GM12891 (cell line): ENCODE results near the gene SVOPL.
"Not testable (repeated sequence)": the region's sequence is repeated elsewhere in the genome, so short reads cannot be mapped to it uniquely, and the experiment has no call there.

Experiments used
- DNase-seq: peaks from one replicate; pipeline ENCODE4 v3.0.0; 2011; ENCODE audit warnings: low spot score; ENCODE audit not compliant: insufficient read length
- FAIRE-seq: peaks from 2 replicates; lab custom pipeline; 2011; peaks lifted over from hg19 to GRCh38; lab: Jason Lieb, UNC
- PAX5 ChIP-seq: IDR thresholded peaks from 2 replicates; pipeline ENCODE4 v1.6.1; 2011; ENCODE audit warnings: low read length, moderate library complexity, mild to moderate bottlenecking; ENCODE audit not compliant: insufficient read depth, severe bottlenecking
- POLR2A ChIP-seq: IDR thresholded peaks from 2 replicates; pipeline ENCODE4 v1.6.1; 2011; ENCODE audit warnings: low read depth, low read length, control low read depth
- POLR2AphosphoS5 ChIP-seq: IDR thresholded peaks from 2 replicates; pipeline ENCODE4 v1.6.1; 2011; ENCODE audit warnings: low read depth, low read length, control low read depth
- POU2F2 ChIP-seq: IDR thresholded peaks from 2 replicates; pipeline ENCODE4 v1.6.1; 2011; ENCODE audit warnings: low read depth, mild to moderate bottlenecking, control low read depth, low read length, moderate library complexity
- SPI1 ChIP-seq: IDR thresholded peaks from 2 replicates; pipeline ENCODE4 v1.6.1; 2011; ENCODE audit warnings: low read depth, low read length, control low read depth
- TAF1 ChIP-seq: IDR thresholded peaks from 2 replicates; pipeline ENCODE4 v1.6.1; 2011; ENCODE audit warnings: low read depth, low read length, control low read depth

The SVOPL gene

DNA sequence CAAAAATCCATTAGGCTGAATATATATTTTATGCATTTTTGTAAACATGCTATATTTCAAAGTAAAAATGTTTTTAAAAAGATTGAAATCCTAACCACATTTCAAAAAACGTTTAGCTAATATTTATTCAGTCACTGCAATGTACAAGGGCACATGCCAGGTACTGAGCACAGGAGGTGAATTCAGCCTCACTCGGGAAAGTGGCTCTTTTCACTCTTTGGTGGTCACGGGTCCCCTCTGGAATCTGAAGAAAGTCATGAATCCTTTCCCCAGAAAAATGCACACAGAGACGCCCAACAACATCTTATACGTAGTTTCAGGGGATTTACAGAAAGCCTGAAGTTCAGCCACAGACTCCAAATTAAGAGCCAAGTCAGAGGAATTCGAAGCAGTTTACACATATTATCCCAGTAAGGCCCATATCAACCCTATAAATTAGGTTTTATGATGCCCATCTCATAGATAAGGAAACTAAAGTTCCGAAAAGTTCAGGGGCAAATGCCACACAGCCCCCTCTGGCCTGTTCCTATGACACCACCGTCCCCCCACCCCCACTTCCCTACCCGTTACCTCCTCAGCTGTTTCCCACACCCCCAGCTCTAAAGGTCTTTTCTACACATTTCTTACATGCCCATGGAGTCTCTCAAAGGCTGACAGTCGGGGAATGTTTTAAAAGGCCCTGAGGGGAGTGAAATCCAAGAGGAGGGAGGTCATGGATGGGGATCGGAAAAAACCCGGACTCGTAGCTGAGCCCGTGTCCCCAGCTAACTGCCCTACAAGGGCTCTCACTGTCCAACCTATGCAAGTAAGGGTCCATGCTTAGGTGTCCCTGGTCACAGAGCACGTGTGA is 9.6 kb upstream of the SVOPL start:
- TF ChIP-seq POLR2A (no peak), SPI1 (no peak), PAX5 (no peak), POLR2AphosphoS5 (no peak), POU2F2 (no peak), TAF1 (no peak)
- DNase-seq, result no peak
- no peak for FAIRE-seq

DNA sequence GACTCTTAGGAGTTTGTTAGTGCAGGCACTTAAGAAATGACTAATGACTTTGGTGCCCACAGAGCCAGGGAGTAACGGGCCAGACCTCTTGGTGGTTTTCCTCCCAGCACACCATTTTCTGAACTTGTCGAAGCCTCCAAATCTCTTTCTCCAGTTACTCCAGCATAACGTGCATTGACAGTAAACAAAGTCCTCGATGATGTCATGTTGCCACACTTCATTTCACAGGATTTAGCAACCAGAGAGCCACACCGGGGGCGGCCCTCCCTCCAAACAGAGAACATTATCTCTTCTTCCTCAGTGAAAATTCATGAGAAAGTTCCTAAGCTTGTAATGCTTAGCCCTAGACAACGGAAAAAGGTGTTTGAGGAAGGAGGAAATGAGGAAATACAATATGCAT is 4.0 kb upstream of the SVOPL start:
- no peak for TF ChIP-seq POLR2A
- no peak for FAIRE-seq
- no peak for DNase-seq

DNA sequence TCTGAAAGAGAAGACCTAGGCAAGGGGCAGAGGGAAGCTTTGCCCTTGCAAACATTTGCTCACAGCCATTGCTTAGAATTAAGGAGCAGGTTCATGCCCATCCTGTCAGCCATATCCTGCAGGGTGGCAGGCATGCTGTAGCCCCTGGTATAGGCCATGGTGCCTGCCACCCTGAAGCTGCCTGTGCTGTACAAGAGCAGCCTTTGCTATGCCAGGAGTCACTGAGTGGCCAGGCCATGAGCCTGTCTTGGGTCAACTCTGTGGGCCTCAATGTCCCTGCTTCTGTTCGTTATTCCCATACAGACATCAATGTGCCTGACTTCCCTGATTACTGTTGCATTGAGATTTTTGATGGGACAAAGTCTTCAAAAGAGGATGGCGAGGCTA is 368 bp upstream of the SVOPL start:
- TF ChIP-seq POLR2A (no peak), TAF1 (no peak), SPI1 (no peak), POLR2AphosphoS5 (no peak), POU2F2 (no peak), PAX5 (no peak)
- DNase-seq (no peak), FAIRE-seq (no peak)

DNA sequence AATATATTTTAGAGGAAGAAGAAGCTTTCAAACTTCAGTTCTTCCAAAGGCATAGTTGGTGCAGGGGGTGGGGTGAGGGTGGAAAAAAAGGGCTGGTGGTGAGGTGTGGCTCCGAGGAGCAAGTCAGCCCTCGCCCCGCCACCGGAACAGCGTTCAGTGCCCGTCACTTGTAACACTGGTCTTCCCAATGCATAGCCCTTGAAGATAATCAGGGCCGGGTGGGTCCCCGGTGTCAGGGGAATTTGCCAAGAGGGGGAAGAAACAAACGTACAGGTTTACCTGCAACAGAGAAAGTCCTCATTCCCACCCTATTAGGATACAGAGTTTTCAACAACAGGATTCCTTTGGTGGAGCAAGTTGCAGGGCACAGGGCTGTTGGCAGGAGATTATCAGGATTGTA is 1.5 kb downstream of the SVOPL start:
- FAIRE-seq (no peak), DNase-seq (no peak)
- no peak for TF ChIP-seq PAX5
- no peak for TF ChIP-seq POLR2A
- TF ChIP-seq POLR2AphosphoS5, result no peak
- TF ChIP-seq SPI1, result no peak
- TF ChIP-seq POU2F2, result no peak
- no peak for TF ChIP-seq TAF1

DNA sequence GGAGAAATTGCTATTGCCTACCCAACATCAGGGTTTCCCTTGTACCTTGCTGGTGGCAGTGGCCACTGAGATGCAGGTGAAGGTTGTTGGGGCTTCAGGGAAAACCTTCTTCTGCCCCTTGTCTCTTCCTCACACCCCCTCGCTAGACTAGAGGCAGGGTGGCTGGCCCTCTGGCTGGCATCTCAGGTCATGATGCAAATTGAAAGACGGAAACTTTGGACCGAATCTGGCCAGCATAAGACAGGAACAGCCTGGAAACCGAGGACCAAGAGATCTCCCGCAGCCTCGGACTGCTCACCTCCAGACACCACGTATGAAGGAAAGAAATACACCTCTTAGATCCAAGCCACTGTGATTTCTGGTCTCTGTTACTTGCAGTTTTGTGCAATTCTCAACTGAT is 2.9 kb downstream of the SVOPL start:
- DNase-seq (no peak), FAIRE-seq (no peak)
- TF ChIP-seq POLR2AphosphoS5 (no peak), TAF1 (no peak), PAX5 (no peak), SPI1 (no peak), POLR2A (no peak), POU2F2 (no peak)

DNA sequence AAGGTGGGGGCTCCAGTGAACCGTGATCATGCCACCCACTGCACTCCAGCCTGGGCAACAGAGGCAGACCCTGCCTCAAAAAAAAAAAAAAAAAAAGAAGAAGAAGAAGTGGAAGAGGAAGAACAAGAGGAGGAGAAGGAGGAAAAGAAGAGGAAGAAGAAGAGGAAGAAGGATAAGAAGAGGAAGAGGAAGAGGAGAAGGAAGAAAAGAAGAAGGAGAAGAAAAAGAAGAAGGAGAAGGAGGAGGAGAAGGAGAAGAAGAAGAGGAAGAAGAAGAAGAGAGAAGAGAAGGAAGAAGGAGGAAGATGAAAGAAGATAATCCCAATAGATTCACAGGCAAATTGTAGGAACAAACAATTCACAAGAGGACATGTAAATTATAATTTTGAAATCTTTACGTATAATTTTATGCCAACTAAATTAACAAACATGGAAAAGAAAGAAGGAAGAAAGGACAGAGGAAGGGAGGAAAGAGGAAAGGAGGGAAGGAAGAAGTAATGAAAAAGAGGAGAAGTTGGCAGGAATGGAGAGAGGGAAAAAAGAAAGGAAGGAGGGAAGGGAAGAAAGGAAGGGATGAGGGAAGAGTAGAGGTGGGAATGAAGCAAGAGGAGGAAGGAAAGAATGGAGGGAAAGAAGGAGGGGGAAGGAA is 3.5 kb downstream of the SVOPL start:
- DNase-seq (no peak), FAIRE-seq (no peak)
- TF ChIP-seq SPI1 (no peak), POLR2A (no peak), POLR2AphosphoS5 (no peak), POU2F2 (no peak), PAX5 (no peak), TAF1 (no peak)

DNA sequence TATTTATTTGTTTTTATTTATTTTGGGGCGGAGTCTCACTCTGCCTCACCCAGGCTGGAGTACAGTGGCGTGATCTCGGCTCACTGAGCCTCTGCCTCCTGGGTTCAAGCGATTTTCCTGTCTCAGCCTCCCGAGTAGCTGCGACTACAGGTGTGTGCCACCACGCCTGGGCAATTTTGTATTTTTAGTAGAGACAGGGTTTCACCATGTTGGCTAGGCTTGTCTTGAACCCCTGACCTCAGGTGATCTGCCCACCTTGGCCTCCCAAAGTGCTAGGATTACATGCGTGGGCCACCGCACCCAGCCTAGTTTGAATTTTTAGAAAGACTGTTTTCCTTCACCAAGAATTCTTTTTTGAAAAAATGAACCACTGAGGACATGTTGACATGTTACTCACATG is 5.4 kb downstream of the SVOPL start:
- DNase-seq, FAIRE-seq: not testable (repeated sequence)

DNA sequence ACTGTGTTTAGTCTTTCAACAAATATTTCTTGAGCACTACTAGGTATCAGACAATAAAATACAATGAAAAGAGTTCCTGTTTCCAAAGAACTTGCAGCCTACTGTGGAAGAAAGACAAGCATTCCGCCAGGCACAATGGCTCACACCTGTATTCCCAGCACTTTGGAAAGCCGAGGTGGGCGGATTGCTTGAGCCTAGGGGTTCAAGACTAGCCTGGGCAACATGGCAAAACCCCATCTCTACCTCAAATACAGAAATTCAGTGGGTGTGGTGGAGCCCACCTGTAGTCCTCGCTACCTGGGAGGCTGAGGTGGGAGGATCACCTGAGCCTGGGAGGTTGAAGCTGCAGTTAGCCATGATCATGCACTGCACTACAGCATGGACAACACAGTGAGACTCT is 6.1 kb downstream of the SVOPL start:
- DNase-seq (no peak), FAIRE-seq (no peak)
- TF ChIP-seq POLR2AphosphoS5 (no peak), POLR2A (no peak), SPI1 (no peak), PAX5 (no peak), POU2F2 (no peak), TAF1 (no peak)

DNA sequence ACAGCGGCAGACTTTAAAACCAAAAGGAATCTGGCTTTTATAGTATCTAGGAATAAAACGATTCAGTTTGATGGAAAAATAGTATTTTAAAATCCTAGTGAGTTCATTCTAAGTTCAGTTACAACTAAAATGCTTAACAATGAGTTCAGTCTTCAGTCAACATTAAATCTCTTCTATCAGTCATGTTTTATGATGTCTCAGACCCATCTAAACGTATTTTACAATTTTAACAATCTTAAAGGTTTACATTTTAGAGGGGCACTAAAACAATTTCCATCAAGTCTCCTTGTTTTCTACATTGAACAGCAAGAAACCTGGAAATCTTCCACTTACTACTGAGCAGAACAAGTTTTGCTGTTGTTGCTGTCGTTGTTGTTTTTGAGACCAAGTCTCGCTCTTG is 10.0 kb downstream of the SVOPL start:
- FAIRE-seq (no peak), DNase-seq (no peak)
- TF ChIP-seq POLR2A, result no peak
- TF ChIP-seq SPI1, result no peak
- no peak for TF ChIP-seq POLR2AphosphoS5
- TF ChIP-seq POU2F2, result no peak
- no peak for TF ChIP-seq PAX5
- no peak for TF ChIP-seq TAF1

DNA sequence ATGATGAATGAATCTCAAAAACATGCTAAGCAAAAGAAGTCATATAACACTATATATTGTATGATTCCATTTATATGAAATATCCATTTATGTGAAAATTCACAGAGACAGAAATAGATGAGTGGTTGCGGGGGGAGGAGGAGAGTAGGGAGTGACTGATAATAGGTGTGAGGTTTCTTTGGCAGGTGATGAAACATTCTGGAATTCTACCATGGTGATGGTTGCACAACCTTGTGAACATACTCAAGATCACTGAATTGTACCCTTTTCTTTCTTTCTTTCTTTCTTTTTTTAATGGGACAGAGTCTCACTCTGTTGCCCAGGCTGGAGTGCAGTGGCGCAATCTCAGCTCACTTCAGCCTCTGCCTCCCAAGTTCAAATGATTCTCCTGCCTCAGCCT is 10.7 kb downstream of the SVOPL start:
- TF ChIP-seq TAF1 (no peak), POLR2A (no peak), PAX5 (no peak), POLR2AphosphoS5 (no peak), SPI1 (no peak), POU2F2 (no peak)
- no peak for FAIRE-seq
- no peak for DNase-seq

DNA sequence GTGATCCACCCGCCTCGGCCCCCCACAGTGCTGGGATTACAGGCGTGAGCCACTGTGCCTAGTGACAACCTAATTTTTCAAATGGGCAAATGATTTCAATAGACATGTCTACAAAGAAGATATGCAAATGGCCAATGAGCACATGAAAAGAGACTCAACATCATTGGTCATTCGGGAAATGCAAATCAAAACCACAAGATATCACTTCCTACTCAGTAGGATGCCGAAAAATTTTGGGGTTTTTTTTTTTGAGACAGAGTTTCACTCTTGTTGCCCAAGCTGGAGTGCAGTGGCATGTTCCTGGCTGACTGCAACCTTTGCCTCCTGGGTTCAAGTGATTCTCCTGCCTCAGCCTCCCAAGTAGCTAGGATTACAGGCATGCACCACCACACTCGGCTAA is 13.1 kb downstream of the SVOPL start:
- DNase-seq, FAIRE-seq: not testable (repeated sequence)
